Cardiac septum (tissue), 1 donor: Measurements from ENCODE around the gene CACNA1D. TPM values are rescaled to one million over a fixed set of nuclear protein-coding genes. Genes with fewer than 3 reads are reported as not detected.

Experiments
- DNase-seq: peaks from one replicate; pipeline ENCODE4 v3.0.0-alpha.2; 2020; ENCODE audit warnings: low spot score
- intact Hi-C: fragments of 100-400 bp; cut with DNase I; formaldehyde crosslinking; loops from one replicate; pipeline ENCODE4 v1.14.0; 2022
- total RNA-seq: library from RNA; stranded (reverse); fragmentation: NEBNext Ultra II Directional; extraction: Animal tissue kit (Norgen Biotek cat#: 25700); gene quantifications from one replicate; pipeline ENCODE4 v1.2.1, GENCODE V29; 2021
- donor health status: DM: no; HTN: no; CAD: no.

Gene CACNA1D
- total RNA-seq, 1 donor from 2014 or later = 0.46 TPM

DNA sequence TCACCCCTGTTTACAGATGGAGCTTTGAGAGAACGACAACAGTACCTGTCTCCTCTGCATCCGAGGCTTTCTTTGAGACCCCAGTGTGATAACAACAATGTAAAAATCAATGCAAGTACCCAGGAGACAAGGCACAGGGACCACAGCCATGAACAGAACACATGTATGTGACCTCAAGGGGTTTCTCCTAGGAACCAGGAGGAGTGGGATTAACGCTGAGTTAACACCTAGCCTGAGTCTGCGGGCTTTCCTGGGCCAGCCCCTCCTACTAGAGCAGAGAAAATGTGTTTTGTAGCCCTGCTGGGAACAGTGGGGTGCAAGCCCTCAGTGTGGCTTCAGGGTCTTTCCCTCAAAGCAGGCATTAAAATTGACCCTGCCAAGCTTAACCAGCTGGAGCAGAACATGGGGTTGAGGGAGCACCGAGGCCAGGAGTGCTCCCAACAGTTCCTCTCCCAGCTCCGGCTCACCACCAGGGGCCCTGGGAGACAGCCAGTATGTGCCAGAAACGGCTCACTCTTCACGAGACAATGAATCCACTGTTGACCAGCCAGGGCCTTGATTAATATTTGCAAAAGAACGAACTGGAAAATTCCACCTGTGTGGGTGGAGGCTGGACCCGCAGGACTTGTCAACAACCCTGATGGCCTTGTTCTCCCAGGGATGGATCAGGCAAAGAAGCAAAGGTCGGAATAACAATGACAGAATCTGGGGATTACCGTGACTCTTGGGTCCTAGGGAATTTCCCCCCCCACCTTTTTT is 348.2 kb downstream of the CACNA1D start:
- peak; percentile 66 for DNase-seq
- intact Hi-C loops = no loop called here

GRCh38 chr3:53843195-53844177 is 349.1 kb downstream of the CACNA1D start:
- peak; percentile 63 for DNase-seq
- intact Hi-C loops = no loop called here

GRCh38 chr3:53844262-53845102 is 350.1 kb downstream of the CACNA1D start:
- intact Hi-C loops = no loop called here
- no peak for DNase-seq

DNA sequence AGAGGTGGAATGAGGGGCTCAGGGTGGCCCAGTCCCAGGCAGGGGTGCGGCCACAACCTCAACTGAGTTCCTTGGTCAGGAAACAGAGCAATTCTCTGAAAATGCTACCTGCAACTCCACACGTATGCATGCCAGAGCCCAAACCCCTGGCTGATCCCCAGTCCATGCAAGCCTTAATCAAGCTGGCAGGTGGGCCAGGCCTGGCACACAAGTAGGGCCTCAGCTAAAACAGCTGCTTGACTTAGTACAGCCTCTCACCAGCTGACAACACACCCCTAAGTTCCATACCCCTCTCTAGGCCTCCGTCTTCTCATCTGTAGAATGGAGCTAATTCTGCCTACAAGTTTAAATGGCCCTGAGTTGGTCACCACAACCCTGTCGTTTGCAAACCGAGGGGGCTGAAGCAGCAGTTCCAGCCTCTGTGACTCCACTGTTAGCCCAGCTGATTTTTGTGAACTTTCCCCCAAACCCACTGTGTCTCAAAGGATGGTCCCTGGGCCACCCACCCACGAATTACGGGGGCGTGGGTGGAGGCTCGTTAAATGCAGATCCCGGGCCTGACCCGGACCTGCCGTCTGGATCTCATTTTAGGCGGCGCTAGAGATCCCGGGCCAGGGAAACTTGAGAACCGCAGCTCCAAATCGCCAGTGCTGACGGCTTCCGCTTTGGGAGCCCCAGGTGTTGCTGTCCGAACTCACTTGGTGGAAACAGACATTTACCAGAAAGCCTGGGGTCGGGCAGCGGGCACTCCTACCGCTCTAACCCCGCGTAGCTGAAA is 350.9 kb downstream of the CACNA1D start:
- intact Hi-C loops = no loop called here
- peak; percentile 78 for DNase-seq

- intact Hi-C loops = no loop called here
- no peak for DNase-seq
These were observed 351.4 kb downstream of the CACNA1D start for GRCh38 chr3:53845881-53846133.

GRCh38 chr3:53846134-53846850 is 351.9 kb downstream of the CACNA1D start, which contains the start of the genes CHDH and IL17RB:
TSS of gene CHDH (minus strand) at chr3:53846419. CDS start at chr3:53824008, 22,411 bp downstream.
TSS of gene IL17RB (plus strand) at chr3:53846568. CDS start at chr3:53846589, 21 bp downstream.
- intact Hi-C loops = no loop called here
- DNase-seq = peak; percentile 74

- DNase-seq = no peak
- intact Hi-C loops = no loop called here
These were observed 352.4 kb downstream of the CACNA1D start for GRCh38 chr3:53846851-53847155.

GRCh38 chr3:53849916-53850315 is 355.5 kb downstream of the CACNA1D start:
- intact Hi-C loops = no loop called here
- no peak for DNase-seq

DNA sequence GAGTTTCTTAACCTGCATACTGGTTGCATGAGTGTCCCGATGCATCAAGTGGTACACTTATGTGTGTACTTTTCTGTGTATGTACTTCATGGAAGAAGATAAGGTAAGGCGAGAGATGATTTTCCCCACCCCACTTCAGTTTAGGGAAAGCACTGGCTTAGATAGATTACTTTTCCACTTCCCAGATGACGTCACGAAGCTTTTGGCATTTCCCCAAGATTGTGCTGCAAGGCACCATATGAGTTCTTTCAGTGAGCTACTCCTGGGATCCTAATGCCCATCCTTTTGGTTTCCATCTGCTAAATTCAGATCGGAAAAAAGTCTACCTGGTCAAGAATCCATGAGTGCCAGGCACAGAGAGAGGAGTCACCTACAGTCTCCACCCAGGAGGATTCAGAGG is 356.5 kb downstream of the CACNA1D start:
- no peak for DNase-seq
- intact Hi-C loops = no loop called here

GRCh38 chr3:53856964-53857363 is 362.6 kb downstream of the CACNA1D start:
- intact Hi-C loops = no loop called here
- DNase-seq = no peak

- DNase-seq = no peak
- intact Hi-C loops = no loop called here
These were observed 363.8 kb downstream of the CACNA1D start for GRCh38 chr3:53858096-53858741.

DNA sequence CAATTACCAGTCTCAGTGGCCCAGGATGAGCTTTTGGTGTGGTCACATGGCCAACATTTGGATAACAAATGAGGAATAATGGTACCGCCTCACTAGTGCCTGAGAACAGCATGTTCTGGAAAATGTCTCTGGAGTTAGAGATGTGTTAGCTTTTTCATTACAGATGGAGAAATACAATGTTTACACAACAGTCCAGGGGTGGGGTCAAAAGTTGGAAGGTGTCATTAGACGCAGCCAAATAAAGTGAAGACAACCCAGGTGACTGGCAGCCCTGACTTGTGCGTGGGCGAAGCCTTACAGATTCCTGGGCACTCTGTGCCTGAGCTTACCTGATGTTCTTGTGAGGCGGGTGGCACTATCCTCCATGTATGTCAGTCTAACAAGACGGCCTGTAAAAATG is 364.8 kb downstream of the CACNA1D start:
- intact Hi-C loops = no loop called here
- DNase-seq = no peak

GRCh38 chr3:53860196-53860595 is 365.8 kb downstream of the CACNA1D start:
- no peak for DNase-seq
- intact Hi-C loops = no loop called here

- no peak for DNase-seq
- intact Hi-C loops = no loop called here
These were observed 367.8 kb downstream of the CACNA1D start for GRCh38 chr3:53862241-53862640.

DNA sequence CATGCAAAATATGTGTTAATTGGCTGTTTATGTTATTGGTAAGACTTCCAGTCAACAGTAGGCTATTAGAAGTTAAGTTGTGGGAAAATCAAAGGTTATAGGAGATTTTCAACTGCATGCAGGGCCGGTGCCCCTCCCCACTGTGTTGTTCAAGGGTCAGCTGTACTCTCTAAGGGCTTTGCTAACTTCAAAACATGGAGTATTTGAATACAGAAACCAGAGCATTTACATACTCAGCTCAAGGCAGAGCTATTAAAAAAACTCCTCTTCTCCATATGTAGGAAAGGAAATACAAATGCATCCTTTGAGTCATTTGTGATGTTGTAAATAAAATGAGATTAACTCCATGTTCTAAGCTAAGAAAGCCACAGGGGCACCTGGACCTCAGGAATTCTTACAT is 368.7 kb downstream of the CACNA1D start:
- DNase-seq = no peak
- intact Hi-C loops = no loop called here
